T-helper 22 cell (primary cell): Measurements from ENCODE around the gene VAPB.

Experiments used
- DNase-seq: peaks from one replicate; pipeline ENCODE4 v3.0.0-alpha.2; 2020; ENCODE audit warnings: low read depth

The VAPB gene

DNA sequence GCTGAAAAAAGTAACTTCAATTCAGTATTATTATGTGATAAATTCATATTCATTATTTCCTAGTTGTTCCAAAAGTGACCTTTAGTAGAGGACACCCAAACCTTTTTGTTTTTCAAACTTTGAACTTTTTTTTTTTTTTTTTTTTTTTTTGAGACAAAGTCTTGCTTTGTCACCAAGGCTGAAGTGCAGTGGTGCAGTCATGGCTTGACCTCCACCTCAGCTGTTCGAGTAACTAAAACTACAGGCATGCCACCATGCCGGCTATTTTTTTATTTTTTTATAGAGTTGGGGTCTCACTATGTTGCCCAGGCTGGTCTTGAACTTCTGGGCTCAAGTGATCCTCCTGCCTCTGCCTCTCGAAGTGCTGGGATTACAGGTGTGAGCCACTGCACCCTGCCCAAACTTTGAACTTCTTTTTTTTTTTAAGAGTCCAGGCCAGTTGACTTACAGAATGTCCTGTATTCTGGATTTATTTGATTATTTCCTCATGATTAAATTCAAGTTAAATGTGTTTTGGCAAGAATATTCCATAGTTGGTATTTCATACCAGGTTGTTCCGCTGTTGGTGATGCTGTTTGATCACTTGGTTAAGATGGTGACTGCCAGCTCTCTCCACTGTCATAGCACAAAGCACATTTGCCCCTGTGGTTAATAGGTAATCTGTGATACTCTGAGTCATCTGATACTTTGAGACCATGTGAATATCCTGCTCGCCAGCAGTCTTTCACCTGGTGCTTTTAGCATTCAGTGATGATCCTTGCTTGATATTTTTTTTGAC is 48.0 kb downstream of the VAPB start:
- no peak for DNase-seq

DNA sequence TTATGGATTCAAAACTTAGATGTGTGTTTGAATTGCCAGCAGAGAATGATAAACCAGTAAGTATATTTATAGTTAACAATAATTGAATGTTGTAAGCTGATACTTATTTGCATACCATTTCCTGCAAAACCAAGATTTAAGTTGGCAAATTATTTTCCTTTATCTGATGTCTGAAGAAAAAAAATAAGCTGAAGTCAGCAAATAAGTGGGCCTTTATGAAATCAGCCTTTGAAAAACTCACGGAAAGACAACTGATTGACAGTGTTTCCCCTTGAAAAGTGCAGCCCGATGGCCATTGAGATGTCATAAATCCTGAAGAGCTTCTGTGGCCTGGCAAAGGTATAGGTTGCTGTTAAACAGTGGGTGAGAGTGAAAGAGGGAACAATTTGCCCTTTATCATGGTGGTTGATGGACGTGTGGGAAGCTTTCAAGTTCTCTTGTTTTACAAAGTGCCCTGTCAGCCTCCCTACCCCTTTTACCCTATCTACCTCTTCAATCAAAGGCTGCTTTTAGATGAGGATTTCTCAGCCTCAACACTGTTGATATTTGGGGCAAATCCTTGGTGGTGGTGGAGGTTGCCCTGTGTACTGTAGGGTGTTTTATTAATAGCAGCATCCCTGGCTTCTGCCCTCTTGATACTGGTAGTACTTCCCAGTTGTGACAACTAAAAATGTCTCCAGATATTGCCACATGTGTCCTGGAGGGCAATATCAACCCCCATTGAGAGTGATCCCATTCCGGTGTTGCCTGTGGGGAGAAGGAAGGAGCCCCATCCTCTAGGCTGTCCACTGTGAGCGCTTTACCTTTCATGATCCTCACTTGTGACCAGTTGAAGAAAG is 50.2 kb downstream of the VAPB start:
- DNase-seq: no peak

DNA sequence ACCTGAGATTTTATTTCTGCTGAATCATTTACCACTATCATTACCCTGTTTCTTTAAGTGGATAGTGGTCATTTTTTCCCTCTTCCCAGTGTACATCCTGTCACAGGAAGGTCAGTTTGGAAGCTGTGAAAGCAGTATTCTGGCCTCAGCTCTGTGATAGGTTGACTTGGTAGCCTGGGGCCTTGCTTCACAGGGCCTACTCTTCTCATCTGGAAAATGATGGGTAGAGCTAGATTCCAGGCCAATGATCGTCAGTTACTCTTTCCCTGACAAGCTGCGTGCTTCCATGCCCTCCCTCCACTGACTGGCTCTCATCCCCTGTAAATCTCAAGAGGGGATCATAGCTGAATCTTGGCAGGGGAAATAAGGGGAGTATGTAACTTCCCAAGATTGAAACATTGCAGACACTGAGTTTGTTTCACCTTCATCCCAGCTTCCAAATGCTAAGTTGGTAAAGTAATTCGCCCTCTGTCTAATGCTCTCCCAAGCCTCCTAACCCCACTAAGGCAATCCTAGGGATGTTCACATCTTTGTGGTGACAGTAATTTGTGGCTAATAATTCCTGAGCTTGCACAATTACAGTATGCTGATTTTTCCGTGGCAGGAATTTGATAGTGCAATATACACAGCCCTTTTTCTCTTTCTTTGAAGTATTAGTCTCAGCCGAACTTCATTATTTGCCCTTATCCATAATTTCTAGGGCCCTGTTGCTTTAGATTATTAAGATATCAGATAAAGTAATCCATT is 51.2 kb downstream of the VAPB start:
- no peak for DNase-seq

- DNase-seq: no peak
These were observed 52.7 kb downstream of the VAPB start for GRCh38 chr20:58441723-58442122.

- no peak for DNase-seq
These were observed 55.8 kb downstream of the VAPB start for GRCh38 chr20:58444746-58445255.

- DNase-seq: no peak
These were observed 57.4 kb downstream of the VAPB start for GRCh38 chr20:58446264-58446959.

DNA sequence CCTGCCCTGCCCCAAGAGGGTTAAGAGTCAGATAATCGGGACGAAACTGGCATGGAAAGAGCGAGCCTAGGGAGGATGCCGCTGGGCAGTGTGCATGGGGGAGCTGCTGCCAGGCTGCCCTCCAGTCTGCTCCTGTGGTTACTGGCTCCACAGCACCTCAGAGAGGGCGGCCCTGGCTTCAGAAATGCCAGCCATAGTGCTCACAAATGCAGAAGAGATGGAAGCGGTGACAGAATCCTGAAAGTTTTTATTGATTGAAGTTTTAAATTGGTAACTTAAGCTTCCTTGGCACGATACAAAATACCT is 57.9 kb downstream of the VAPB start:
- DNase-seq: no peak

- peak; percentile 14 for DNase-seq
These were observed 58.7 kb downstream of the VAPB start for GRCh38 chr20:58447511-58448391.

DNA sequence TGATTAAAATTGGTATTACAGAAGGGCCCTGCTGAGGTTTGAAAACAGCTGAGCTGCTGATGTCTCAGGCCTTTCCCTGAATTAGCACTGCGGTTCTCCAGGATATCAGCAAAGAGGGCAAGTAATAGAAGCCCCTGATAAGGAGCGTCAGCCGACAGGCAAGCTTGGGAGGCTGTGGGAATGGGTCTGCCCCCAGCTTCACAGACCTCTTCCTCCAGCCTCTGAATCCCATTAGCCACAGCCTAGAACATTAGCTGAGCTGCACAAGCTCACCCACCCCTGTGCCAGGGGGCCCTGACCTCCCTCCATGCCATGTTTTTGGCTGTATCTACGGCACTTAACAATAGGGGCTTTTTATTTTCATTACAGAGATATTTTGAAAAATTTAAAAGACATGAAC is 59.9 kb downstream of the VAPB start:
- no peak for DNase-seq

DNA sequence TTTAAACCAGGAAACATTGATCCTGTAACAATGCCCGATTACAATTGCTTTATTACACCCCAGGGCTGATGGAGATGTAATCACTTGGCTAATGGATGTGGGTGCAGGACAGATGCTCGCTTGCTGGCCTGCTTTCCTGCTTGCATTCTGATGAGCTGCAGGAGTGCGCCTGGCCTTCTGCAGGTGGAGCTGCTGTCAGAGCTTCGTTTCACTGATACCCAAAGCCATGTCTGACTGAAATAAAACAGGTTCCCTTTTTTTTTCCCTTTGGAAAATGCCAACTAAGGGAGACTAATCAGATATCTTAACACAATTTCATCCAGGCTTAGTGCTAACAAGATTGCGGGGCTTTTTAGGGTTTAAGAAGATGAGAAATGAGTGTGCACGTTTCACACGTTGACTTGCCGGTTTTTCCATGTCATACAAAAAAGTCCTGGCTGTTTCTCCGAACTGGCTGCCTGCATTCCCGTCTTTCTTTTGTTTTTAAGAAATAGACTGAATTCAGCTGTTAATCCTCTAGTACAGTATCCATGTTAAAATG is 60.7 kb downstream of the VAPB start:
- DNase-seq: no peak

GRCh38 chr20:58450254-58450653 is 61.2 kb downstream of the VAPB start:
- no peak for DNase-seq

GRCh38 chr20:58452667-58453255 is 63.7 kb downstream of the VAPB start:
- DNase-seq: no peak

GRCh38 chr20:58453391-58453790 is 64.4 kb downstream of the VAPB start:
- DNase-seq: no peak

GRCh38 chr20:58454460-58454859 is 65.4 kb downstream of the VAPB start:
- DNase-seq: no peak

- no peak for DNase-seq
These were observed 68.2 kb downstream of the VAPB start for GRCh38 chr20:58457083-58457695.

DNA sequence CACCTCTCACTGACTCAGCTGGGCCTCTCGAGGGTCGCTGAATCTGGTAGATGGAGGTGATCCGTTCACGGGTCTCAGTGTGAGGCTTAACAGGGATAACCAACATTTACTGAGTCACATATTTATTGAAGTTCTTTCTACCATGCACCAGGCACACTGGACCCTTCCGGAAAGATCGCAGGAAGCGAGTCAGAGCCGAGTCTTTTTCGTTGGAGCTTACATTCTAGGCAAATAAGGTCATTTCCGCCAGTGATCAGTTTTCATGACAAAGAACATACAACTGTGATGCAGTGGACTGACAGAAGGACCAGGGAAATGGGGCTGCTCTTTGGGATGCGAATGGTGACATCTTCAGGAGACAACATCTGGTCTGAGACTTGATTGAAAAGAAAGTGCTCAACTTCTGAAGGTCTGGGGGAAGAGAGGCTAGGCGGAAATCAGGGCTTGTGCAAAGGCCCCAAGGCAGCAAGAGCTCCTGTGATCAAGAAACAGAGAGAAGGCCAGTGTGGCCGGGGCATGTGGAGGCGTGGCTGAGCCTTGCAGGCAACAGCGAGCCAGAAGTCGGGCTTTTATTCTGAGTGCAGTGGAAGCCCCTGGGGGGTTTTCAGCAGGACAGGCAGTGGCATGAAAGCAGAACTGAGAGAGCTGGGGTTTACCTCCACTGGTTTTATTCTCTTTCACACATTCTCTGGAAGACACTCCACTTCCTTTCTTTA is 69.5 kb downstream of the VAPB start:
- no peak for DNase-seq

DNA sequence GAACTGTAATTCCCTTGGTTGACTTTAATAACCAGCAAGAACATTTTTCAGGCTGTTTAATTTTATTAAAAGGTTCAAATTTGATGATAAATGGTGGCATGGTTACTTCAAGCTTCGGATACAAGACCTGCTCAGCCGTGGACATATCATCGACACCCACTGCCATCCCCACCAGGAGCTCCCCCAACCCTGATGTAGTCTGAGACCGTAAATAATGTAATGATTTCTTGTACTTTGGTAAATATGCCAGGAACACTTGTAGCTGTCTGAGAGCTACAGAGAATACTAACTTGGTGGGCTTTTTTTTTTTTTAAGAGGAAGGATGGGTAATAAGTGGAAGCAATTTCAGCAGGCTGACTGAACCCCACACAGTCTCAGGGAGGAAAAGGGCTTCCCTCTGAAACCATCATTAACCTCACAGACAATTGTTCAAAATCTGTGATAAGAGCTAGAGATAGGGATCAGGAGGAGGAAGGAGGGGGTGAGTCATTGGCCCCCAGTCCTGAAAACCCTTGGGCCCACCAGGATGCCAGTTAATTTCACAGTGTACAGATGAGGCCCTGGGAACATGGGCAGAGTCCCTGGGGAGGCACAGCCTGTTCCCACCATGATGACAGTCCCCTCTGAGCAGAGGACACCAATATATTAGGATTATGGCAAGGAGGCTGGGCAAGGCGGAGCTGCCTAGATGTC is 70.2 kb downstream of the VAPB start:
- DNase-seq: no peak

- no peak for DNase-seq
These were observed 72.1 kb downstream of the VAPB start for GRCh38 chr20:58461104-58461503.

DNA sequence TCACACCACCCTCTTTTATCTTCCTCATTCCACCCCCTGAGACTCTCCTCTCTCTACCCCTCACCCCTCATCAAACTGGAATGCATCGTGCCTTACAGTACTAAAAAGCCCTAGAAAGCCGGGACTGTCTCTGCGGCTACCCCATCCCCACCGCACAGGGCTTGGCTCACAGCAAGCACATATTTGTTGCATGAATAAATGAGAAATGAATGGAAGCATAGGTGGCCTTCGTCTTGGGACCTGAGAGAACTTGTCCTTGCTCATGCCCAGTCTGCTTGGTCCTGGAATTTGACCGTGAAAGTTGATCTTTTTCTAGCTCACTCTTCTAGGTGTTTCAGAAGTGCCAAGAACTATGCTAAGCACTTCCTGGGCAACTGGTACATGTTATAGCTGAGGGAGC is 72.9 kb downstream of the VAPB start:
- no peak for DNase-seq
